Glomerular endothelial cell (primary cell): ENCODE data around the gene KLC4. TPM values are rescaled to one million over a fixed set of nuclear protein-coding genes. Genes with fewer than 3 reads are reported as not detected.

Source experiments
- DNase-seq: peaks from one replicate; pipeline ENCODE4 v3.0.0-alpha.2; 2011; ENCODE audit warnings: low read depth, low spot score; ENCODE audit errors: extremely low read depth
- total RNA-seq: library from RNA; depleted of rRNA; stranded (reverse); fragments of >200 nt; gene quantifications from 2 replicates; pipeline ENCODE4 v1.2.3, GENCODE V29; 2015

The KLC4 gene
- 18.0 and 22.2 TPM in 2 replicates for total RNA-seq

- peak; percentile 94 for DNase-seq
Observed at GRCh38 chr6:43059168-43060033, at the start of gene KLC4, which contains the start of gene MRPL2. Gene KLC4 (plus strand): TSS chr6:43059631. CDS start chr6:43061336, 1,705 bp downstream. Gene MRPL2 (minus strand): TSS chr6:43059434. CDS start chr6:43059381, 53 bp downstream.

GRCh38 chr6:43011207-43011606 is 48.2 kb upstream of the KLC4 start:
- DNase-seq: no peak

GRCh38 chr6:43012364-43012763 is 47.1 kb upstream of the KLC4 start:
- DNase-seq: no peak

GRCh38 chr6:43013097-43013842 is 46.2 kb upstream of the KLC4 start:
- DNase-seq: no peak

- peak; percentile 98 for DNase-seq
Observed at GRCh38 chr6:43013843-43014433, 45.5 kb upstream of the KLC4 start, which contains the start of the genes KLHDC3 and MEA1. Gene KLHDC3 (plus strand): TSS chr6:43014249. CDS start chr6:43017193, 2,944 bp downstream. Gene MEA1 (minus strand): TSS chr6:43013946. CDS start chr6:43013813, 133 bp downstream.

- DNase-seq: no peak
Observed at GRCh38 chr6:43014434-43014909, 45.0 kb upstream of the KLC4 start.

- no peak for DNase-seq
Observed at GRCh38 chr6:43016176-43016942, 43.1 kb upstream of the KLC4 start.

GRCh38 chr6:43016943-43017334 is 42.5 kb upstream of the KLC4 start:
- DNase-seq: no peak

- no peak for DNase-seq
Observed at GRCh38 chr6:43019152-43019551, 40.3 kb upstream of the KLC4 start.

GRCh38 chr6:43020052-43020705 is 39.3 kb upstream of the KLC4 start:
- DNase-seq: no peak

- DNase-seq: no peak
Observed at GRCh38 chr6:43020847-43021246, 38.6 kb upstream of the KLC4 start.

- DNase-seq: no peak
Observed at GRCh38 chr6:43021270-43022047, 38.0 kb upstream of the KLC4 start, which contains the start of gene RRP36. Gene RRP36 (plus strand): TSS chr6:43021623. CDS start chr6:43021655, 32 bp downstream.

- DNase-seq: no peak
Observed at GRCh38 chr6:43024436-43024835, 35.0 kb upstream of the KLC4 start.

GRCh38 chr6:43026365-43026764 is 33.1 kb upstream of the KLC4 start:
- no peak for DNase-seq

- no peak for DNase-seq
Observed at GRCh38 chr6:43029120-43029519, 30.3 kb upstream of the KLC4 start.

- no peak for DNase-seq
Observed at GRCh38 chr6:43032326-43032725, 27.1 kb upstream of the KLC4 start.

GRCh38 chr6:43033496-43034189 is 25.8 kb upstream of the KLC4 start:
- DNase-seq: no peak

- no peak for DNase-seq
Observed at GRCh38 chr6:43034190-43034525, 25.3 kb upstream of the KLC4 start.
